LNCAP (cell line): ENCODE data around the gene GNAT3.

Experiments
- TF ChIP-seq, protein P1 (sequence below): fragments of 450-650 bp; IDR thresholded peaks from 2 replicates; pipeline ENCODE4 v1.5.1; 2017; ENCODE audit warnings: mild to moderate bottlenecking

GNAT3 gene

DNA sequence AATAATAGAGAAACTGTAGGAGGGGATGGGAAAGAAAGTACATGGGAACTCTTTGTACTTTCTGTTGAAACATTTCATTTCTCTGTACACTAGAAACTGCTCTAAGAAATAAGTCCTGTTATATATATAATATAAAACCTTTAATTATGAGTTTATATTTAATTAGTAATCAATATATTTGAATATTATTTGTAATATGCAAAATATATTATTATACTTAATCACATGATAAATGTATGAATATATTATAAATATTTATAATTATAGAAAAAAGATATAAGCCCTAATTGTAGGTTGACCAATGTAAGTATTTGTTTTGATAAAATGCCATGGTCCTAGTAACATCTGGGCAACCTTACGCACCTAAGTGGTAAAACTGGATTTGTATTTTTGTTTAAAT, 51.0 kb downstream of the GNAT3 start:
- TF ChIP-seq, protein P1, sequence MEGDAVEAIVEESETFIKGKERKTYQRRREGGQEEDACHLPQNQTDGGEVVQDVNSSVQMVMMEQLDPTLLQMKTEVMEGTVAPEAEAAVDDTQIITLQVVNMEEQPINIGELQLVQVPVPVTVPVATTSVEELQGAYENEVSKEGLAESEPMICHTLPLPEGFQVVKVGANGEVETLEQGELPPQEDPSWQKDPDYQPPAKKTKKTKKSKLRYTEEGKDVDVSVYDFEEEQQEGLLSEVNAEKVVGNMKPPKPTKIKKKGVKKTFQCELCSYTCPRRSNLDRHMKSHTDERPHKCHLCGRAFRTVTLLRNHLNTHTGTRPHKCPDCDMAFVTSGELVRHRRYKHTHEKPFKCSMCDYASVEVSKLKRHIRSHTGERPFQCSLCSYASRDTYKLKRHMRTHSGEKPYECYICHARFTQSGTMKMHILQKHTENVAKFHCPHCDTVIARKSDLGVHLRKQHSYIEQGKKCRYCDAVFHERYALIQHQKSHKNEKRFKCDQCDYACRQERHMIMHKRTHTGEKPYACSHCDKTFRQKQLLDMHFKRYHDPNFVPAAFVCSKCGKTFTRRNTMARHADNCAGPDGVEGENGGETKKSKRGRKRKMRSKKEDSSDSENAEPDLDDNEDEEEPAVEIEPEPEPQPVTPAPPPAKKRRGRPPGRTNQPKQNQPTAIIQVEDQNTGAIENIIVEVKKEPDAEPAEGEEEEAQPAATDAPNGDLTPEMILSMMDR = no peak

DNA sequence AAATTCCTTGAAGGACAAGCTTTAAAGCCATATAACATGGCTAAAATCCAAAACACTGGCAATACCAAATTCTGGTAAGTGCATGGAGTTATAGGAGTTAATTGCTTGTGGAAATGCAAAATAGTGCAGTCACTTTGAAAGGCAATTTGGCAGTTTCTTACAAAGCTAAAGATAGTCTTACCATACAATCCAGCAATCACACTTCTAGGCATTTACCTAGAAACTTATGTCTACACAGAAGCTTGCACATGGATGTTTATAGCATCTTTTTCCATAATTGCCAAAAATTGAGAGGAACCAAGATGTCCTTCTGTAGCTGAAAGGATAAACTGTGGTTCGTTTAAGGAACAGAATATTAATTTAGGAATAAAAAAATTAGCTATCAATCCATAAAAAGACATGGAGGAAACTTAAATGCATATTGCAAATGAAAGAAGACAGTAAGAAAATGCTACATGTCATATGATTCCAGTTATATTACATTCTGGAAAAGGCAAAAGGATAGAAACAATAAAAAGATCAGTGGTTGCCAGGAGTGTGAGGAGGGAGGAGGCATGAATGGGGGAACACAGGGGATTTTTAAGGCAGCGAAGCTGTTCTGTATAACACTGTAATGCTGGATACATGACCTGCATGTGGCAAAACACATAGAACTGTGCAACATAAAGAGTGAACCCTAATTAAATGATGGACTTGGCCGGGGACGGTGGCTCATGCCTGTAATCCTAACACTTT, 51.9 kb downstream of the GNAT3 start:
- TF ChIP-seq, protein P1 = no peak

DNA sequence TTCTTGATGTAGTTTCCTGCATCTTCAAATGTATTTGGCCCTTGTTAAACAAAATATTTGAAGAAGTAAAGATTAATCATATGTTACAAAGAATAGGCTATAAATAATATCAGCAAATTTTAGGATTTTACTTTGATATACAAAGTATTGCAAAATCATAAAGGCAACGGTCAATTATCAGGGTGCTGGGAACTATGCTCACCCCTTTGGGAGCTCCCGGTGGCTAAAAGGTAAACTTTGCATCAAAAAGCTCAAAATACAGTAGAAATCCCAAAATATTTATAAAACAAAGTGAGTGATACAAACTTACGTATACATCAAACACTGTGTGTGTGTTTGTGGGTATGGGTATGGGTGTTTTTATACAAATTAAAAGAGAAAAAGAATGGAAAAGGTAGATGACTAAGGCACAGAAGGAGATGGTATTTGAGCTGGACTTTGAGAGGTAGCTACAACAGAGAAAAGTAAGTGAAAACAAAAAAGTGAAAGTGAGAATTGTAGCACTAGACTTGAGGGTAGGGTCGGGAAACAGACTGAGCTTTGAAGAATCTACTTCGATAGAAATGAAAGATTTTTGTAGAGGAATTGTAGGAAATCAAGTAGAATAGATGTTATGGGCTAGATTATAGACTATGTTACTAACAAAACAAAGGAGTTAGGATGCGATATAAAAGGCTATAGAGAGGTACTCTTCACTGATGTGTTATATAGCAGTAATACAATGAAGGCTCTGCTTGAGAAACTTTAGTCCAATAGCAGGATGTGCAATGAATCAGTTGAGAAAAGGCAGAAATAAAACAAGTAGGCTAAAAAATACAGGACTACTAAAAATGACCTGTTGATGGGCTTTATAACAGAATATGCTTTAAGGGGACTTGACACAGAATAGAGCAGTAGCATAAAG, 52.8 kb downstream of the GNAT3 start:
- TF ChIP-seq, protein P1 = no peak

DNA sequence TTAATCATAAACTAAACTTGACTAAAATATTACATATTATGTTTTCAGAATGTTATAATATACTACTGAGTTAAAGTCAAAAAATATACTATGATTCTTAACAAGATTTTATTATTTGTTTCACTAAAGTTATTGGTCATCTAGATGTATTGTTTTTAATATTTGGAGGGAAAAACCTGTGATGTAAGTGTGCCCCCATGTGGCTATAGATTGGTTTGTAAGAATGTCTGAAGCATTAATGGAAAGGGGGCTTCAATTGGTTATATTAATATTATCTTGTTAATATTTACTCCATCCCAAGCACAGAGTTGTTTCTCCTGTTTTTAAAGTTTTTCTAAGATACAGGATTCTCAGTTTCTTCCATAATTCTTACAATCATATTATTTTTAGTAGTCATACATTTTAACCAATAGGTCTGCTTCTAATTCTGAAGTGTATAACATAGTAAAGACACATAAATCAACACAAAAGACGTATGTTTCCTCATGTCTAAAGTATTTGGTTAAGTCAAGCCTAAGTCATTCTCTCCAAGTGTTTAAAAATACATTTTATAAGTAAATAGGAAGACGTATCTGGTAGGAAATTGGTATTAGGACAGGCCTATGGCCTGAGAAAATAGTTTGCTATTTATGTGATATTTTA, 58.0 kb downstream of the GNAT3 start:
- TF ChIP-seq, protein P1 = peak; percentile 68

DNA sequence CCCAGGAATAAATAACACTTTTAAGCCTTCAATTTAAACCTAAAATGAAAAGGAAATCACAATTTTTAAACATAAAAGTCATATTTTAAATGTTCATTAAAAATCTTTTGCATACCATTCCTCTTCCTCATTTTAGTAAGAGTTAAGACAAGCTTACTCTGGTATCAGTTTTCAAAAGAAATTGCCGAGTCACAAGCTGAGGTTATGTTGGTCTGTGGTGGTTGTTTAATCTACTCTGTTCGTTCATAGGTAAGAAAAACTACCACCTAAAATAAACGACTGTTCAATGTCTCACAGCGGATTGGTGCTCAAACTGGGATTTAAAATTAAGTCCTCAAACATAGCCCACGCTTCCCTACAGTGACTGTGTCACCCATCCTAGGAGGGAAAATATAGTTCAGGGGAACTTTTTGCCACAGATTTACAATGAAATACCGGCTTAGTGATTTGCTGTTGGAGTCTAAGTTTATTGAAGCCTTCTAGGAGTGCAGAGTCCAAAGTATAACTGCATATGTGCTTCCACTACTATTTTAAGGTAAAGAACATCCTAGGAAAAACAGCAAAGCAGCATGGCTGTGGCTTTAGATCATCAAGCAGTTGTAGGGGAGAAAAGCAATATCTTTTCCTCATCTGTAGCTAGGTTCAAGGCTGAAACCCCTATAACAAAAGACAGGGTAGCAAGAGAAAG, 61.1 kb downstream of the GNAT3 start:
- TF ChIP-seq, protein P1 = no peak

DNA sequence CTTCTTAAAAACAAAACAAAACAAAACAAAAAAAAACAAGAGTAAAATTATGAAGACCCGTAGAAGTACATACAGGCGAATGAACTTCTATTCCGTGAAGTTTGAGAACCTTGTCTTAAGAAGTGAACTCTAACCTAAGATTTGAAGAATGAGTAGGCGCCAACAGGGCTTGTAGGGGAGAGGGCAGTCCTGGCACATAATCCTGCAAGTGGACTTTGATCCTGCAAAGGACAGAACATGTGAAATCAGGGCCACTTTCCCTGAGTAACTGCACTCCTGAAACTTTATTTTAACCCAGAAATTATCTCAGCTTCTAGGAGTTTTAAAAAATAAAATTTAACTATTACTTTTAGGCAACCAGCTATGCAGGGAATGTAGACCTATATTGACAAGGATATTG, 62.0 kb downstream of the GNAT3 start:
- TF ChIP-seq, protein P1 = no peak

DNA sequence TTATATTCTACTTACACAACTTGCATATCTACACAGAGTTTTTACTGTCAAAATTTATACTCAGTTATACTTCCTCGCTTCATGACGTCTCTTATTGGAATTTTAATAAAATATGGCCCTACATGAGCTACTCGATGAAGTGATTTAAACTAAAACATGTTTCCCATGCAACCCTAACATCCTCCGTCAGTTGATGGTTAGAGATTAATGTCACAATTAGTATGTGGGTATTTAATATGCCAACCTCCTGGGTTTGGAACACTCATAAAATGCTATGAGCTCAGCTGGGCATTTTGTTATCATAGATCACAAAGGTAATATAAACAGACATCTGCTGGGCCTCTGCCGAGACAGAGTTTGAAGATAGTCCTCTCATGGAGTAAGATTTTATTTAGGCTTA, 66.5 kb downstream of the GNAT3 start:
- TF ChIP-seq, protein P1 = no peak
